Hematopoietic multipotent progenitor cell treated with erythropoietin and hydrocortisone succinate and interleukin-3 and kit ligand, for 4 days (in vitro differentiated cells): ENCODE measurements around the gene F5.
"Not testable (repeated sequence)": the region's sequence is repeated elsewhere in the genome, so short reads cannot be mapped to it uniquely, and the experiment has no call there.

Source experiments
- DNase-seq: peaks from one replicate; pipeline ENCODE4 v3.0.0-alpha.2; 2015

Gene F5

GRCh38 chr1:169508432-169509338 lies 77.6 kb downstream of the F5 start:
- peak; percentile 55 for DNase-seq

GRCh38 chr1:169507413-169507812 lies 78.9 kb downstream of the F5 start:
- no peak for DNase-seq

- not testable (repeated sequence) for DNase-seq
Observed at GRCh38 chr1:169503601-169504000, 82.7 kb downstream of the F5 start.

GRCh38 chr1:169499807-169500206 lies 86.5 kb downstream of the F5 start:
- no peak for DNase-seq

GRCh38 chr1:169497317-169497716 lies 89.0 kb downstream of the F5 start:
- no peak for DNase-seq

- no peak for DNase-seq
Observed at GRCh38 chr1:169495916-169496315, 90.4 kb downstream of the F5 start.

- no peak for DNase-seq
Observed at GRCh38 chr1:169495046-169495775, 91.1 kb downstream of the F5 start.

DNA sequence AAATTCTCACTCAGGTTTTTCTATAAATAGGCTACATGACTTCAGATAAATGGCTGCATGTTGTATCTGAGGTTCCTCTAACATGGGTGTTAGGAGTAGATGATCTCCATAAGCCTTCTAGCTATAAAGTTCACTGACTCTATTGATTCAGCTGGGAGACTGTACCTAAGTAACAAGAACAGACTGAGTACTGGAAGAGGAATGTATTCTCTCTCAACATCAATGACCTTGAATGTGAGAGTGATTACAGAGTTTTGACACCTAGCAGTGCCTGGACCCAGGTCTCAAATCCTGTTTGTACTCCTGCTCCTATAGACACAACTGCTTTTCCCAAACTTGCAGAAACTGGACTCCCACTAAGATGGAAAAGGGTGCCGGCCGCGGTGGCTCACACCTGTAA lies 91.9 kb downstream of the F5 start:
- DNase-seq, result no peak

- no peak for DNase-seq
Observed at GRCh38 chr1:169493251-169493650, 93.0 kb downstream of the F5 start.

GRCh38 chr1:169491845-169492281 lies 94.4 kb downstream of the F5 start:
- no peak for DNase-seq

DNA sequence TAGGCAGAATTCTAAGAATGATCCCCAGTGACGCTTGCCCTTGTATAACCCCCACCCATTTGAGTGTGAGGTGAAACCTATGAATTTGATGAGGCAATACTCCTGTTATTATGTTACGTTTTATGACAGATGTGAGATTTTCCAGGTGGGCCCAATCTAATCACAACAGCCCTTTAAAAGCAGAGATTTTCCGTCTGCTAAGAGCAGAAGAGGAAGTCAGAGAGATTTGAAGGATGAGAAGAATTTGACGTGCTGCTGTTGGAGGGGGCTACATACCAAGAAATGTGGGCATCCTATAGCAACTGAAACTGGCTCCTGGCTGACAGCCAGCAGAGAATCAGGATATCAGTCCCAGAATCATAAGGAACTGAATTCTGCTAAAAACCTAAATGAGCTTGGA lies 98.1 kb downstream of the F5 start:
- no peak for DNase-seq

DNA sequence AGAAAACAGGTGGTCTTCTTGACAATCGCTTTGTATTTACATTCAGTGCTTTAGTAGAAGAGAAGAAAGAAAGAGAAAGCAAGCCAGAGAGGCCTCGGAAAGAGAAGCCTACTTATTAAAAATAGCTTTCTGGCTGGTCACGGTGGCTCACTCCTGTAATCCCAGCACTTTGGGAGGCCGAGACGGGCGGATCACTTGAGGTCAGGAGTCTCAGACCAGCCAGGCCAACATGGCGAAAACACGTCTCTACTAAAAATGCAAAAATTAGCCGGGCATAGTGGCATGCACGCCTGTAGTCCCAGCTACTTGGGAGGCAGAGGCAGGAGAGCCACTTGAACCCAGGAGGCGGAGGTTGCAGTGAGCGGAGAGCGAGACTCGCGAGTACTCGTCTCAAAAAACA lies 98.7 kb downstream of the F5 start:
- no peak for DNase-seq

DNA sequence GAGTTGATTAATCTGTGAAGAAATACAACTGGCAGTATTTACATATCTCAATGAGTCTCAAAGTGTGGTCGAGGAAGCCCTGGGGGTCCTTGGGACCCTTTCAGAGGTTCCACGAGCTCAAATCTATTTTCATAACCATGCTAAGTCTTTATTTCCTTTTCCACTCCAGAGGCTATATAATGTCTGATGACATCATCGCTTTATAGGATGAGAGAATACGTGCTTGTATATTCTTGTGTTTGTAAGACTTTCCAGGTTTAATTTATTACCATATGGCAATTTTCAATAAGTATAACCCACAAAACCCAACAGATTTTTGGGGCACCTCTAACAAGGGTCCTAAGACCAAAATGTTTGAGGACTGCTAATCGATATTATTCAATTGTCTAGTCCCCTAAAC lies 99.1 kb downstream of the F5 start:
- DNase-seq, result no peak

DNA sequence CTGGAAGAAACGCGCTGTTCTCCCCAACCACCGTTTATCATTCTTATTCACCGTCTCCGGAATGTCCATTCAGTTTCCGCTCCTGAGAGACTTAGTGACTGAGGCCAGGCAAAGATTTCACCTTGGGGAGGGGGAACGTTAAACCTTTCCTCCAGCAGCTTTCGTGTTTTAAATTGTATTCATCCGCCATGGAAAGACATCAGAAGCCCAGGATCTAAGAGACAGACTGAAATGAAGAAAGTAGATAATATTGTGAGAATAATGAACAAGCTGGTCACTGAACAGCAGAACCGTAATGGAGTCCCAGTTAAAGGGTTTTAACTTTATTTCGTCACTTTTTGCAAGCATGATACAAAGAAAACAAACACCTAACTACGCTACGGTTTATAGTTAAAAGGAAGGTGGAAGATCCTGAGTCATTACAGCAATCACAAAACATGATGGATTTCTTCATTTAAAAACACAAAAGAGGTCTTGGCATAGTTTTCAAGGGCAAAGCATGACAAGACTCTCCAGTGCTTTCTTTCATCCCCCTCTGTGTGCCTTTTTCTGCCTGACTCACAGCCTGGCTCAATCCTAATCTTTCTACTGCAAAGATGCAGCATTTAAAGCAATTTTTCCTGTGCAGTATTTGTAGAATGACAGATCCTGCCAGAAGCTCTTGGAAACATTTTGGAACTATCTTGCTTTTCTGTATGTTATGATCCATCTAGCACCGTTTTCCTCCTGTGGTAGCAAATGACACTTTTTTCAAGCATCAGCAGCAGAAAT lies 99.8 kb downstream of the F5 start:
- DNase-seq, result no peak

DNA sequence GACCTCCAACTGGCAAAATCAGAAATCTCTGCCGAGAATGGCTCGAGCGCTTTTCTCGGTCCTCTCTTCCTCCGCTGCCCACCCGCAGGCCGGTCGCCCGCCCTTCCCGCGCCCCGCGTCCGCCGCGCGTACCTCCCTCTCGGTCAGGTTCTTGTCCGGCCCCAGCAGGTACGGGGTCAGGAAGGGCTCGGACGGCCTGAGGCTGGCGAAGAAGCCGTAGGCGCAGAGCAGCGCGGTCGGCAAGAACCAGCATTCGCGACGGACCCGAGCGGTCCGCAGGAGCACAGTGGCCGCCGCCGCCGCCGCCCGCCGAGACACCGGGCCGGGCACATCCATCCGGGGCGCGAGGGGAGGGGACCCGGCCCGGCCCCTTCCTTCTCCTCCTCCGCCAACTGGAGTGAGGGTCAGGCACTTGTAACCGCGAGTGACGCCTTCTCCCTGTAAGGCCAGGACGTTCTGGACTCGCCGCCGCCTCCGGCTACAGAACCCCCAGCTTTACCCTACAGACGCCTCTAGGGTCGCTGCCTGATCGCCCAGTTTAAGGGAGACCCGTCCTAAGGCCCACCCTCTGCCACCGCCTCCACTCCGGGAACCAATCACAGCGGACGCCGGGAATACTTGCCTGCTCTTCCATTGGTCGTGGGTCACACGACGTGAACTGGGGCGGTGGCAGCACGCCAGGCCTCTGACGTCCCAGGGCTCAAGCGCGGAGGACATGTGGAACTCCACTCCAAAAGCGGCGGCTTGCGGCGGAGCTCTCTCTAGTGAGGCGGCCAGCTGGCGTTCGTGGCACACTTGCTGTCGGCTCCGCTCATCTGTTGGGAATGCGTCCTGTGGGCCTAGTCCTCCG lies 100.6 kb downstream of the F5 start, which contains the start of gene SLC19A2:
TSS of gene SLC19A2 (minus strand) at position 514 of the 850 bp plus-strand sequence. CDS start at position 336, 178 bp downstream.
- peak; percentile 100 for DNase-seq

- DNase-seq, result peak; percentile 69
Observed at GRCh38 chr1:169484683-169485430, 101.4 kb downstream of the F5 start.

DNA sequence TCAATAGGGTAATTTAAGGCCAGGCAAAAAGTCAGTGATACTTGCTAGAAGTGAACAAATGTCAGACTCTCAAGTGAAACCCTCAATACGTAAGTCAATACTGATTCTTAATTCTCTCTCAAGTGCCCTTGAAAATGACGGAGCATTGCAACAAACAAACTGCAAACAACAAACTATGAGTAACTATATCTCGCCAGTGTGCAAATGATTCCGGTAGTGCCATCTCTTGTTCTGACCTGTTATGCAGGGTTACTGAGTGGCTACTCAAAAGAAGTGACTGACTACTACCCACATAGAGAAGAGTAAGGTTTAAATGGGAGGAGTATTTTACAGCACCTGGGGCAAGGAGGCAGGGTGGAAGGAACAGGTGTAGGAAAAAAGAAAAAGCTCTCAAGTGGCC lies 102.2 kb downstream of the F5 start:
- DNase-seq, result no peak

GRCh38 chr1:169483500-169483966 lies 102.7 kb downstream of the F5 start:
- DNase-seq, result no peak

- no peak for DNase-seq
Observed at GRCh38 chr1:169479363-169480066, 106.8 kb downstream of the F5 start.

DNA sequence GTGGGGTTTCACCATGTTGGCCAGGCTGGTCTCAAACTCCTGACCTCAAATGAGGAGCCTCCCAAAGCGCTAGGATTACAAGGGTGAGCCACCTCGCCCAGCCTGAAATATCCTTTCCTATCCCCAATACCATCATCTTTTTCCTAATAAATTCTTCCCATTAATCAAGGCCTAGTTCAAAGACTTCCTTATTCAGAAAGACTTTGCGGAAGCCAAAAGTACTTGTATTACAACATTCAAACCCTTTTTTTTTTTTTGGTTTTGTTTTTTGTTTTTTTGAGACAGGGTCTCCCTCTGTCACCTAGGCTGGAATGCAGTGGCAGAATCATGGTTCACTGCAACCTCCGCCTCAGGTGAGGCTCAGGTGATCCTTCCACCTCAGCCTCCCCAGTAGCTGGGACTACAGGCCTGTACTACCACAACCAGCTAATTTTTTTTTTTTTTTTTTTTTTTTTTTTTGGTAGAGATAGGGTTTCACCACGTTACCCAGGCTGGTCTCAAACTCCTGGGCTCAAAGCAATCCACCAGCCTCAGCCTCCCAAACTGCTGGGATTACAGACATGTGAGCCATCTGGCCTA lies 108.1 kb downstream of the F5 start:
- DNase-seq, result no peak
